Stimulated activated CD4-positive, alpha-beta T cell treated with anti-CD3 and anti-CD28 coated beads, Interleukin-1b, Interleukin-23, amount 100 ng/mL, for 1 hour (primary cell): ENCODE measurements around the gene FRA10AC1.
A peak's percentile ranks its signal among the peaks of the same experiment; 100 is the strongest.

Experiments
- DNase-seq, 2 donors: peaks; one replicate each; pipeline ENCODE4 v3.0.0-alpha.2; 2020; ENCODE audit warnings: low read depth in 2 of 2

The FRA10AC1 gene, protein sequence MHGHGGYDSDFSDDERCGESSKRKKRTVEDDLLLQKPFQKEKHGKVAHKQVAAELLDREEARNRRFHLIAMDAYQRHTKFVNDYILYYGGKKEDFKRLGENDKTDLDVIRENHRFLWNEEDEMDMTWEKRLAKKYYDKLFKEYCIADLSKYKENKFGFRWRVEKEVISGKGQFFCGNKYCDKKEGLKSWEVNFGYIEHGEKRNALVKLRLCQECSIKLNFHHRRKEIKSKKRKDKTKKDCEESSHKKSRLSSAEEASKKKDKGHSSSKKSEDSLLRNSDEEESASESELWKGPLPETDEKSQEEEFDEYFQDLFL

DNA sequence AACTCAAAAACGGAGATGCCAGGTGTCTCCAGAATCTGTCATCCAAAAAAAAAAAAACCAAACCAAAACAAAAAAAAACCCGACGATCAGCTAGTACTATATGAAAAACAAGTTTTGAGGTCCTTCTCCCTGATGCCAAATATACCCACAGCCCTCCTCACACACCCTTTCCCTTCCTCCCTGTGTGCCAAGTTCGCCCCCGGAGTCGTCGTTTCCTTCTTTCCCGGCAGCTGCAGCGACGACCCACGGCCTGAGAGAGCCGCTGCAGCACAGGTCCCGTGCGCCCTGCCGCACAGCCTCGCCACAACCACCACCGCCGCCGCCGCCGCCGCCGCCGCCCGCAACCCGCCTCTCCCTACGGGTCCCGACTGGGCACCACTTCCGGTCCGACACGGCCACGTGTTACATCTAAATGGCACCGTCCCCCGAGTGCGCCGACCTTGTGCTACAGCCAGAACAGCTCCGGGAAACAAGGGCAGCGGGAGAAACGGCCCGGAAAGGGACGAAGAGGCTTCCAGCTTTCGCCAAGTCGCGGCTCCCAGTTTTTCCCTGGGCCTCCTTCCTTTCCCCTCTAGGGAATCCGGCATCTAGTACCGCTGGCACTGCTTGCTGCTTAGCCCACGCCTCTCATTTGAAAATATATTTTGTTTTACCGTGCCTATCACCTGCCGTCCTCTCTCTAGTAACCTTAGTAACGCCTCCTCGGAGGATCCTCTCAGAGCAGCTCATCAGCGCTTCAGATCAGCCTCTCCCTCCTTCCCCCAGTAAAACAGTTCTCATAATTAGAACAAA lies at the start of gene FRA10AC1:
FRA10AC1 (minus strand) TSS at position 383 of the 792 bp plus-strand sequence. CDS start 2,486 bp downstream, outside the sequence.
- peak; percentile 71 to 84 for DNase-seq

DNA sequence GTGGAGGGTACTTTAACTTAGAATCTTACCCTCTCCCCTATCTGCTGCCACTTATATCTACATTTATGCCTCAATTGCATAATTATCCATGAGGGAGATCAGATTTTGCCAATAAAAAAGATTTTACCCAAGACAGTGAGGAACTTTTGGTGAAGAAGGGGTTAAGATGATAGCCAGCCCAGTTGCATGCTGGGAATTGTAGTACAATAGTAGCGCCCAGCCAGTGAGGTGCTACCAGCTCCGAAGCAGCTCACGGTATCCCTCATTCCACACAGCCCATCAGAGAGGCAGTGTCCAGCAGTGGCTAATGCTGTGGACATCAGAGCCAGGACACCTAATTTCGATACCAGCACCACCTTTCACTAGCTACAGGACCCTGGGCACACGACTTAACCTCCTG lies 49.4 kb upstream of the FRA10AC1 start:
- DNase-seq, result no peak

DNA sequence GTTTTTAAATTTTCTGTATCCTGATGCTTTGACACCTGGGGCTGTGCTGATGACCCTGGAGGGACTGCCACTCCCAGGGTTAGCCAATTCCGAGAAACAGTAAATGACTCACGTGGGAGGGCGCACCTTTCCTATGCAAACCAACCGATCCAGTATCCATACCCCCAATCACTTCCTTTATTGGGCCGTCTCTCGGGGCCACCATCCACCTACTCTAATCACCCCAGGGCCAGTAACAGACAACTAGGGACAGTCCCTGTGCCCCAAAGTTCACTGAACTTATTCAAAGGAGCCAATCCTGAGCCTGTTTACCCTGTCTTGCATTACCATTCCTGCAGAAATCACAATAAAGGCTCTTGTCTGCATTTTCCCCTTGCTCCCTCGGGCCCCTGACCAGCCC lies 48.7 kb upstream of the FRA10AC1 start:
- no peak for DNase-seq

DNA sequence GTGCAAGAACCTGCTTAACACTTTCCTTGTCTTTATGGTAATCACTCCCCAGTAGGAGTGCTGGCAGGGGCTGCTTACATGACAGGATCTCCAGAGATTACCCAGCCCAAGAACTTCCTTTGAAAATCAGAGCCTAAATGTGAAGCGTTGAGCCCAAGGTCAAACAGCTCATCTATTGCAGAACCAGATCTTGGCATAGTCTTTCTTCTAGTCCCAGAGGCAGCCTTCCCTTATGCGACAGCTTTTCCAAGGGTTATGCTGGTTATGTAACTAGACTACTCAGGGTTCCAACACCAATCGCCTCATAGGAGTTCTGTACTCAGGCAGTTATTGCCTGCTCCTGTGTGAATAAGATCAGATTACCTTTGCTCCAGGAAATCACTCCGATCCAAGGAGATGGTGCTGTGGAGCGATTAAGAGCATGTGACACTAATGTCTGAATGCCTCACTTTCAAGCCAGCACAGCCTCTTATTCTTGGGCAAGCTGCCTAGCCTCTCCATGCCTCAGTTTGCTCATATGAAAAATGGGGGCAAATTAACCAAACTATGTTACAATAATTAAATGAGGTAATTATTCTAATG lies 46.9 kb upstream of the FRA10AC1 start:
- no peak for DNase-seq

DNA sequence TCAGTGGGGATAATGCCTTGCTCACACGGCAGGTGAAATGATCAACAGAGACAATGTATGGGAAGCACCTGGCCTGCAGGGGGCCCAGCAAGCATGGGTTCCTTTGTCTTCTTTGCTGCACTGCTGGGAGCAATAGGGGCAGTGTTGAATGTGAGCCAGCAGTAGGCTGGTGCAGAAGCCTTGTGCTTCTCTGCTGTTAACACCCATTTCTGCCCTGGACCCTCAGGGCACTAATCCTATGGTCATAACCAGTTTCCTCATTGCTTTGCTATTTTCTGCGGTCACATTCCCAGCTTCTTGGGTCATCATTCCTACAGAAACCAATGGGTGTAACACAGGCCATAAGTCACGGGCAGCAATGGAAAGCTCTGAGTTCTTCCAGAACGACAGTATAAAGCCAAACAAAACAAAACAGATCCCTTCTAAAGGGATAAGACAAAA lies 44.5 kb upstream of the FRA10AC1 start:
- no peak for DNase-seq

DNA sequence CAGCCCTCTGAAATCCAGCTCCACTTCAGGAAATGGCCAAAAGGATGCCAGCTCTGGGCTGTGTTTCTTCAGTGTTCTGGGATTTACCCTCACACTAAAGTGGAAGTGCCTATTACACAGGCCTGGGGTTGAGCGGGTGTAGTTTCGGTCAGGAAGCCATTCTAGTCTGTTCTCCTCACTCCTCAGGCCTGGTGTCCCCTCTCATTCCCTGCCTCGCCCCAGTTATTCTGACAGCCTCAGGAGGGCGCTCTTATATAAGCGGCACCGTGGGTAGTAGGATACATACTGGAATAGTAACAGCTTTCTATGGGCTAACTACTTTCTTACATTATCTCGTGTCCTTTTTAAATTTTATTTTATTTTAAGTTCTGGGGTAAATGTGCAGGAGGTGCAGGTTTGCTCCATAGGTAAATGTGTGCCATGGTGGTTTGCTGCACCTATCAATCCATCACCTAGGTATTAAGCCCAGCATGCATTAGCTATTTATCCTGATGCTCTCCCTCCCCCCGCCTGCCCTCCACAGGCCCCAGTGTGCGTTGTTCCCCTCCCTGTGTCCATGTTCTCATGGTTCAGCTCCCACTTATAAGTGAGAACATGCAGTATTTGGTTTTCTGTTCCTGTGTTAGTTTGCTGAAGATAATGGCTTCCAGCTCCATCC lies 43.1 kb upstream of the FRA10AC1 start:
- DNase-seq, result no peak

DNA sequence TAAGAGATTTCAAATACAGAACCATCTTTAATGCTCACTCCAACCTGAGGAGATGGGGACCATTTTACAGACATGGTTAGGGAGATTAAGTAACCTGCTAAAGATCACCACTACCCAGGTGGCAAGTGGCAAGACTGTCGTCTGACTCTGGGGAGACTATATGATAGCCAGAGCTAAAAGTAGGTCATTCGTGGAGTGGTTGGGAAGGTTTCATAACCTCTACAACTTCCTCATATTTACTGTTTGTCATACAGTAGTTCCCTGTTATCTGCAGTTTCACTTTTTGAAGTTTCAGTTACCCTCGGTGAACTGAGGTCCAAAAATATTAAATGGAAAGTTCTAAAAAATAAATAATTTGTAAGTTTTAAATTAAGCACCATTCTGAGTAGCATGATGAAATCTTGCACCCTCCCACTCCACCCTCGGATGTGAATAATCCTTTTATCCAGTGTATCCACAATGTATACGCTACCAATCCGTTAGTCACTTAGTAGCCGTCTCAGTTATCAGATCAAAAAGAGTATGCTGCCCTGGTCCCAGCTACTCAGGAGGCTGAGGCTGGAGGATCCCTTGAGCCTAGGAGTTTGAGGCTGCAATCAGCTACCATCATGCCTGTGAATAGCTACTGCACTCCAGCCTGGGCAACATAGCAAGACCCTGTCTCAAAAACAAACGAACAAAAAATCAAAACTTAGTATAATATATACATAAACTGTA lies 40.4 kb upstream of the FRA10AC1 start:
- DNase-seq, result no peak

DNA sequence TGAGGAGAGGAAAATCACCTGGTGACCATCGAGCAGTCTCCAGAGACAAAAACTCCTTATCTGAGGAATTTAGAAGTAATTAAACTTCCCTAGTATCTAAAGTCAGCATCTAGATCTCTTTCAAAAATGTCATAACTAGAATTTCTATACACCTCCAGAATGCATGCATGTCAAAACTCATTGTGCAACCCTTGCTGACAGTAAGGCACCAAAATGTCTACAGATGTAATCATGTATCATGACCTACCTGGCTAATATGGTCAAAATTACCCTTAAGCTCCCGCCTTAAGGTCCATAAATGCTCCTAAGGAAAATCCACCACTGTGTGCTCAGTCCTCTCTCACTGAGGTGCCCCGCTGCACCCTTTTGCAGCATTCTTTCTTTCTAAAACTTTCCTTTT lies 39.0 kb upstream of the FRA10AC1 start:
- no peak for DNase-seq

DNA sequence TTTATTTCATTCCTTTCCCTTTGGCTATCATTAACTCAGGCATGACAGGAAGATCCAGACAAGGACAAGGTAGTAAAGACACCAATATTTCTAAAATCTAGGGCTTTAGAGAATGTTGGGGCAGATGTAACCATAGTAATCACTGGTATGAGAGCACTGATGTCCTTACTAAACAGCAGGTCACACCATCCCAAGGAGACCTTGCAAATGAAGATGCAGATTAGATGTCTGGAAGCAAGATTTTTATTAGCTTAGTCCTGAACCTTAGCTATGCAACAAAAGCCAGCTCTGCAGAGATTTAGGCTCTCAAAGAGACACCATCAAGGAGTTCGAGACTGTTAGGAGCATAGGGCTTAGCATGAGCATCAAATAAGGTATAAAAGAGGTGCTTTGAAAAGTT lies 23.6 kb upstream of the FRA10AC1 start:
- DNase-seq, result no peak

DNA sequence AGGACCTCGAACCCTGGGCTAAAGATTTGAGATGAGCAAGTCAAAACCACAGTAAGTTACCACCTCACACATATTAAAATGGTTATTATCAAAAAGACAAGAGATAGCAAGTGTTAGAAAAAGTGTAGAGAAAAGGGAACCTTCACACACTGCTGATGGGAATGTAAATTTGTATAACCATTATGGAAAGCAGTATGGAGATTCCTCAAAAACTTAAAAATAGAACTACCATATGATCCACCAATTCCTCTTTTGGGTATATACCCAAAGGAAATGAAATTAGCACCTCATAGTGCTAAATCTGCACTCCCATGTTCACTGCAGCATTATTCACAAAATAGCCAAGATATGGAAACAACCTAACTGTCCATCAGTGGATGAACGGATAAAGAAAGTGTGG lies 20.8 kb upstream of the FRA10AC1 start:
- no peak for DNase-seq

DNA sequence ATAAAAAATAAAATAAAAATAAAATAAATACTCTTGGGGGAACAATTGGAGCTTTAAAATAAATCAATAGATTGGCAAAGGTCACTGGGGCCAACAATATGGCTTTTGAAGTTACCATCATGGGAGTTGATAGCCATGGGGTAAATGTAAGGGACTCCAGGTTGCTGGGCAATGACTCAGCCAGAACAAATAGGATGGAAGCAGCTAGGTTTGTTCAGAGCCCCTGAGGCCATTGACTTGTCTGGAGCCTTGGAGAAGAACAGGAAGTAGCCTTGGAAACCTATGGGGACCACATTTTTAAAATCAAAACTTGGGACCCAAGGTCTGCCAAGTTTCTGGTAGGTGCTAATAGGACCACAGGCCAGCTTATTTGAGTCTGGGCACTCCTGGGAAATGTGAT lies 20.2 kb upstream of the FRA10AC1 start:
- DNase-seq, result no peak

DNA sequence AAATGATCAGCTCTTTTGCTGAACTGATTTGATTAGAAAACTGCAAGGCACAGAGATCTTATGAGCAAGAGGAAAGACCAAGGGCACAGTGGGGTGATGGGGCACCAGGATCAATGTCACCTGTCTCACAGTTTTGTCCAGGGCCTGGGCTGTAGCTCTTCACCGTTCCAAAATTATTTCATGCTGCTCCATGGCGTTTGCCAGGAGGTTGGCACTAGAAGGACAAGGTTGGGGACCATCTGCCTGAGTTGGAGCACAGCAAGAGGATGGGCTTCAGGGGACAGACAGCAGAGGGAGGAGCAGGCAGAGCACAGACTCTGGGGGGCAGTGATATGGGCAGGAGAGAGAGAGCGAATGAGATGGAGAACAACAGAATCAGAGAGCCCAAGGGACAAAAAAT lies 17.5 kb upstream of the FRA10AC1 start:
- no peak for DNase-seq

DNA sequence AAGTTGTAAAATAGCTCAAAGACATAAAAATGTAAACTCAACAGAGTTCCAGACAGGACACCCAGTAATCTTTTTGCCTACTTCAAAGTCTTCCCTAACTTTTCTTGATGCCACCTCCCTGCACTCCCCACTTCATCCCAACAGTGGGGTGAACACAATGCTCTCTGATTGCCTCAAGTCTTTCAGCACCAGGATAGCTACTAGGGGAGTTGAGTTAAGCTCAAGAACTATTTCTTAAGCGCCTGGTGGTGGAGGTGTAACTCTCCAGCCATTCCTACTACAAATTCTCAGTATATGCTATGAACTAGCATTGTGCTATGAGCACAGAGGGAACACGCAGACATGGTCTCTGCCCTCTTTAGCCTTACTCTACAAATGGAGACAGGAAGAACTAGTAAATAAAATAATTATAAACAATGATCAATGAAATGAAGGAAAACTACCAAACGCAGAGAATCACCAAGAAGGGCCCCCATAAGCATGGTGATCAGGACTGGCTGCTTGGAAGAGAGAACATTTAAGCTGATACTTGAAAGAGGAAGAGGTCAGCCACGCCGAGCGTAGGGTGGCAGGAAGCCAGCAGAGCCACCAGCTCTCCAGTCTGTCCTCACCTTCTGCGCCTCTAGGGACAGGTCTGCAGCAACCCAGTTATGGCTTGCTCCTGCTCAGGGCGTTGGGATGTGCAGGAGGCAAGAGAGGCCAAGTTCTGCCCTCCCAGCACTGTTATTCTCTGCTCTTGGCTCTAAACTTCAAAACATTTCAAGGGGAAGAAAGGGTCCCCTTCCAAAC lies 16.7 kb upstream of the FRA10AC1 start:
- DNase-seq, result no peak

DNA sequence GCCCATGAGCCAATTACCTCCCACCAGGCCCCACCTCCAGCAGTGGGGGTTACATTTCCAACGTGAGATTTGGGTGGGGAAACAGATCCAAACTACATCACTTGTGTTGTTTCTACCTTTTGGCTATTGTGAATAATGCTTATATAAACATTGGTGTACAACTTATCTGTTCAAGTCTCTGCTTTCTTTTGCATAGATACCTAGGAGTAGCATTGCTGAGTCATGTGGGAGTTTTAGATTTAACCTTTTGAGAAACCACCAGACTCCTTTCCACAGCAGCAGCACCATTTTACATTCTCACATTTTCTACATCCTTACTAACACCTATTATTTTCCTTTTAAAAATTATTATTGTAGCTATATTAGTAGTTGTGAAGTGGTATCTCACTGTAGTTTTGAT lies 14.4 kb upstream of the FRA10AC1 start:
- no peak for DNase-seq

DNA sequence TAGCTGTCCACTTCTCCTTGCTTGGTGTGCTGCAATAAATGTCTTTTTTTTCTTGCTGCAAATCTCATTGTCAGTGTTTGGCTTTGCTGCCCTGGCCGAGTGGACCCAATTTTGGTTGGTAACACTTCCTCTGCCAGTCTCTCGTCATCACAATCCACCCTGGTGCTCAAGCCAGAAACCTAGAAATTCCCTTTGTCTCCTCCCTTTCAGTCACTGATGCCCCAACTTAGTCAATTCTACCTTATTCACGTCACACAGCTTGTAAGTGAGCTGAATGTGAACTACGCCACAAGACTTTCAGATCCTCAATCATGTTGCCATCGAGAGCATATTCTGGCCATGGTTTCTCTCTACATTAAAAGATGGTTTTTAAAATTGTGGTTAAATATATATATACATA lies 13.0 kb upstream of the FRA10AC1 start:
- no peak for DNase-seq

DNA sequence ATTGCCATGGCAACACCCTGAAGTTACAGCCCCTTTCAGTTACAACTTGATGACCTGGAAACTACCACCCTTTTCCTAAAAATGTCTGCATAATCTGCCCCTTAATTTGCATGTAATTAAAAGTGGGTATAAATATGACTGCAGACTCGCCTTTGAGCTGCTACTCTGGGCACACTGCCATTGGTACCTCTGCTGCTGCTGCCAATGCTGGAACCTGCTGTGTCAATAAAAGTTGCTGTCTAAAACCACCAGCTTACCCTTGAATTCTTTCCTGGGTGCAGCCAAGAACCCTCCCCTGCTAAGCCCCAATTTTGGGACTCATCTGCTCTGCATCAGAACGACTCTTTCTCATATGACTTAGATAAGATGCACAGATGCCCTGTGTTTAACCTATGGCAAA lies 10.2 kb upstream of the FRA10AC1 start:
- DNase-seq, result no peak

DNA sequence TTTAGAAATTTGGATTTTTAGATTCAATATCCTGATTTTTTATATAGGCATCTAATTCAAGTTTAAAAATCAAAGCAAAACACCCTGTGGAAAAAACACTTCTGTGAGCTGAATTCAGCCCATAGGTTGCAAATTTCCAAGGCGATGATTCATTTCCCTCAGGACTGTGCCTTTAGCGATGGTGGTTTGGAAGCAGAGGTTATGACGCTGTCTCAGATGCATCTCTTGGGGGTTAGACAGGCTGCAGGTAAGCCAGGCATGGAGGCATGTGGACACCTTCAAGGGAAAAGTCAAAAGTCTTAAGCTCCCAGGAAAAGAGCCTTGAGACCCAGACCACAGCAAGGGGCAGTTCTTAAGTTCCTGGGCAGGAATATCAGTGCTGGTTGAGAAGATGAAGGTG lies 9.5 kb upstream of the FRA10AC1 start:
- DNase-seq, result no peak

DNA sequence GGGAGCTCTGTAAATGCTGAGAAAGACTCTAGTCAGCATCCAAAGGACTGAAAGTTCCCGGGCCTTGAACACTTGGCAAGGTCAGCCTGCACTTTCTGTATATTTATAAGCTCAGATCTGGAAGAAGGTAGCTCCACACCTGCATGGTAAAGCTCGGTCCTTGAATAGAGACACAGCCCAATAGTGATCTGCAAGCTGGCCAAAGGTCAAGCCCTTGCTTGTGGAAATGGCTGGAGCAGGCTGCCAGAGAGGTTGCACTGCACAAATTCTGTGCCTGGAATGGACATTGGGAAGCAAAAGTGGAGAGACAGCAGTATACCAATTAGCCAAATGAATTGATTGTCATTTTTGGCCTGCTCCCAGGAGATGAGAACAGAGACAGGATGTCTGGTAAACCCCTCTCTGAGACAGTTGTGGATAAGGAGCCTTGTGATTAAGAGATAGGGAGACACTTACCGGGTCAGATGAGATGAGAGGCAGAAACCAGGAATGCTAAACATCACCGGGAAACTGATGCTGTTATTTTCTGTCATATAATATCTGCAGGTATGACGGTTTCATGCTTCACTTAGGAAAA lies 8.0 kb upstream of the FRA10AC1 start:
- DNase-seq, result no peak

DNA sequence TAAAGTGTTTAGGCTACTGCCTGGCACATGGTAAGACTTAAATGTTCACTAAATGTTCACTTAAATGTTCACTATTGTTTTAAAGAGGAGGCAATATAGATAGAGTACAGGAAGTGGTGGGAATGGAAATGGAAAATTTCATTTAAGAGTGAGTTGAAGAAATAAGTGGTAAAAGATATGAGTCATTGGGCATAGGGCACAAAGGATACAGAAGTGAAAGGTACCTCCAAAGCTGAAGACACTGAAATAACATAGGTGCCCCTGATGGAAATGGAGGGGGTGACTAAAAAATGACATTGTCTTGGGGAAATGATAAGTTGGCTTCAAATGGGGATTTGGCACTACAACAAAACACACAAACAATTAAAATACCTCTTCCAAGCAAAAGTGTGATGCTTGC lies 5.2 kb upstream of the FRA10AC1 start:
- DNase-seq, result no peak

DNA sequence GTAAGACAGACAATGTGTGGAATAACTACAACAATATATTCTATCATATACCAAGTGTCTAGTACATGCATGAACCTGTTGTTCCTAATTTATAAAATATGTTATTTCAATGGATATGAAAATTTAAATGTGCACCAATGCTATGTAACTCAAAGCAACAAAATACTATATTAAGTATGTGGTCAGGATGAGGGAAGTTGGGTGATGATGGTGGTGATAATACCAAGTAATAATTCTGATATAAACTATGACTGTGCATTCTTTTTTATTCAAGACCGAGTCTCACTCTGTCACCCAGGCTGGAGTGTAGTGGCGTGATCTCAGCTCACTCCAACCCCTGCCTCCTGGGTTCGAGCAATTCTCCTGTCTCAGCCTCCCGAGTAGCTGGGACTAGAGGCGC lies 2.1 kb upstream of the FRA10AC1 start:
- DNase-seq, result no peak

DNA sequence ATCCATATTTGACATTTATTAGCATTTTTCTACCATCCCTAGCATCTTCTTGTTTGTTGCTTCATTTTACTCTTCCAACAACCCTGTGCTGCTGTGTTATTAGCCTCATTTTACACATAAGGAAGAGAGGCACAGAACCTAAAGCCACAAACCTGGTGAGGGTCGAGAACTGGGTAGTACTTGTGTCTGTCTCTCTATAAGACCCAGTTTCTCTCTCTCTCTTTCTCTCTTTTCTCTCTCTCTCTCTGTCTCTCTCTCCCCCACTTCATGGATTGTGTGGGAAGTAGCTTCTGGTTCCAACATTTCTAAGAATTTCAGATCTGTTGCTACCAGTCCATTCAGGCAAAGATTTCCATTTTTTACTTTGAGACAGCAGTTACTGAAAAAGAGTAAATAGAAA lies 1.4 kb upstream of the FRA10AC1 start:
- no peak for DNase-seq
